ENCODE measurements around the gene SNUPN. TPM values are rescaled to one million over a fixed set of nuclear protein-coding genes. Genes with fewer than 3 reads are reported as not detected.
"Not testable (repeated sequence)": the region's sequence is repeated elsewhere in the genome, so short reads cannot be mapped to it uniquely, and the experiment has no call there.

SNUPN gene
- total RNA-seq, 1 donor: 43.3 TPM

- DNase-seq (ENCODE audit: low read depth): no peak
- no peak overlapping the region for H3K4me3 ChIP-seq (ENCODE audit: low read depth, low read length)
- no peak for TF ChIP-seq CTCF (IDR thresholded peaks at IDR 0.05; ENCODE audit: insufficient read depth, low read length)
Measured at GRCh38 chr15:75591655-75592364, 33.7 kb downstream of the SNUPN start.

GRCh38 chr15:75590239-75590638 is 35.3 kb downstream of the SNUPN start:
- no peak overlapping the region for H3K4me3 ChIP-seq (ENCODE audit: low read depth, low read length)
- TF ChIP-seq CTCF (IDR thresholded peaks at IDR 0.05; ENCODE audit: insufficient read depth, low read length): no peak
- DNase-seq (ENCODE audit: low read depth): no peak

GRCh38 chr15:75589071-75589470 is 36.5 kb downstream of the SNUPN start:
- TF ChIP-seq CTCF (IDR thresholded peaks at IDR 0.05; ENCODE audit: insufficient read depth, low read length): no peak
- no peak for DNase-seq (ENCODE audit: low read depth)
- H3K4me3 ChIP-seq (ENCODE audit: low read depth, low read length): no peak overlapping the region

- not testable (repeated sequence) for DNase-seq (ENCODE audit: low read depth); H3K4me3 ChIP-seq (ENCODE audit: low read depth, low read length)
Measured at GRCh38 chr15:75586422-75586821, 39.1 kb downstream of the SNUPN start.

- H3K4me3 ChIP-seq (ENCODE audit: low read depth, low read length): no peak overlapping the region
- no peak for TF ChIP-seq CTCF (IDR thresholded peaks at IDR 0.05; ENCODE audit: insufficient read depth, low read length)
- DNase-seq (ENCODE audit: low read depth): peak; percentile 18
Measured at GRCh38 chr15:75584121-75584520, 41.4 kb downstream of the SNUPN start.

GRCh38 chr15:75583701-75584100 is 41.8 kb downstream of the SNUPN start:
- DNase-seq (ENCODE audit: low read depth): peak; percentile 34
- H3K4me3 ChIP-seq (ENCODE audit: low read depth, low read length): no peak overlapping the region
- no peak for TF ChIP-seq CTCF (IDR thresholded peaks at IDR 0.05; ENCODE audit: insufficient read depth, low read length)

- DNase-seq (ENCODE audit: low read depth): not testable (repeated sequence)
Measured at GRCh38 chr15:75582943-75583342, 42.6 kb downstream of the SNUPN start.

More at GRCh38 chr15:75582943-75583342, 42.6 kb downstream of the SNUPN start:
- H3K4me3 ChIP-seq (ENCODE audit: low read depth, low read length): not testable (repeated sequence)
